ENCODE results near the gene HOXD10.

Gene HOXD10

DNA sequence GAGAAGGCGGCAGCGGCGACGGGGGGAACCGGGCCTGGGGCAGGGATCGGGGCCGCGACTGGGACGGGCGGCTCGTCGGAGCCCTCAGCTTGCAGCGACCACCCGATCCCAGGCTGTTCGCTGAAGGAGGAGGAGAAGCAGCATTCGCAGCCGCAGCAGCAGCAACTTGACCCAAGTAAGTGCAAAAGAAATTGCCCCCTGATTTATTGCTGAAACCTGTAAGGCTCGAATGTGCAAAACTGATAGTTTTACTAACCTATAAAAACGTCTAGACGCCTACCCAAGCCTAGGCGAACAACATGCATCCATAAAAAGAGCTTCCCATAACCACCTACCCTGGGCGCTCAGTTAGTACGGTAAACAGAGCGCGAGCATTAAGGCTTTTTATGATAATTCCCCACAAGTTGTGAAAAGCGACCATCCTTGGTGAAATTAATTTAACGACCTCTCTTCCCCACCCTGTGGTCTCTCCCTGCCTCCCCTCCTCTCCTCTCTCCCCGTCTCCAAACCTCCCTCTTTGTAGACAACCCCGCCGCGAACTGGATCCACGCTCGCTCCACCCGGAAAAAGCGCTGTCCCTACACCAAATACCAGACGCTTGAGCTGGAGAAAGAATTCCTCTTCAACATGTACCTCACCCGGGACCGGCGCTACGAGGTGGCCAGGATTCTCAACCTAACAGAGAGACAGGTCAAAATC is 7.0 kb downstream of the HOXD10 start:
- no peak for DNase-seq

DNA sequence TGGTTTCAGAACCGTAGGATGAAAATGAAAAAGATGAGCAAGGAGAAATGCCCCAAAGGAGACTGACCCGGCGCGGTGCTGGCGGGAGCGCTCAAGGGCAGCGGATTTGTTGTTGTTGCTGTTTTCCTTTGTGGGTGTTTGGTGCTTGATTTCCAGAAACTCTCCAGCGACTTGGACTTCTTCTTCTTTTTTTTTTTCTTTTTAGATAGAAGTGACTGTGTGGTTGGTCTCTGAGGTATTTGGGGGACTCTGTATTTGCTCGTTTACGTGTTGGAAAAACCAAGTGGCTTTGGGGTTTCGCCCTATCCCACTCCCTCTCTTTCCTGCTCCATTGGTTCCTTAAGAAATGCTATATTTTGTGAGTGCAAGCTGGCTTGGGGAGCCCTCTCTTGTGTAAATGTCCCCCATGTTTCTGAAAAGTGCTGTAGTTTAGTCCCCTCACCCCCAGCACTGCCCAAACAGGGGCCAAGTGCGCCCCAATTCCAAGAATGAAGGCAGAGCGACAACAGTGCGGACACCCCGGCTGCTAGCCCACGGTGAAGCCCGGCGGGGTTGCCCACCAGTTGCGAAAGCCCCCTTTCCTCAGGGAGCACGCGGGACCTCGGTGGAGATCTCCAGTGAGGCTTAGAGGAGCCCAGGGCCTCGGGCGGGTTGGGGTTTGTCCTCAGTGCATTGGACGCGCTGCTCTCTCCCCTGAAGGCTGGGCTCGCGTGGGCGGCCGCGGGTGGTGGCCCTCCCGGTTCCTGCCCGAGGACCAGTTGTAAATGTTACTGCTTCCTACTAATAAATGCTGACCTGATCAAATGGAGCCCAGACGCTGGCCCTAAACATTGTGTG is 7.8 kb downstream of the HOXD10 start:
- no peak for DNase-seq

DNA sequence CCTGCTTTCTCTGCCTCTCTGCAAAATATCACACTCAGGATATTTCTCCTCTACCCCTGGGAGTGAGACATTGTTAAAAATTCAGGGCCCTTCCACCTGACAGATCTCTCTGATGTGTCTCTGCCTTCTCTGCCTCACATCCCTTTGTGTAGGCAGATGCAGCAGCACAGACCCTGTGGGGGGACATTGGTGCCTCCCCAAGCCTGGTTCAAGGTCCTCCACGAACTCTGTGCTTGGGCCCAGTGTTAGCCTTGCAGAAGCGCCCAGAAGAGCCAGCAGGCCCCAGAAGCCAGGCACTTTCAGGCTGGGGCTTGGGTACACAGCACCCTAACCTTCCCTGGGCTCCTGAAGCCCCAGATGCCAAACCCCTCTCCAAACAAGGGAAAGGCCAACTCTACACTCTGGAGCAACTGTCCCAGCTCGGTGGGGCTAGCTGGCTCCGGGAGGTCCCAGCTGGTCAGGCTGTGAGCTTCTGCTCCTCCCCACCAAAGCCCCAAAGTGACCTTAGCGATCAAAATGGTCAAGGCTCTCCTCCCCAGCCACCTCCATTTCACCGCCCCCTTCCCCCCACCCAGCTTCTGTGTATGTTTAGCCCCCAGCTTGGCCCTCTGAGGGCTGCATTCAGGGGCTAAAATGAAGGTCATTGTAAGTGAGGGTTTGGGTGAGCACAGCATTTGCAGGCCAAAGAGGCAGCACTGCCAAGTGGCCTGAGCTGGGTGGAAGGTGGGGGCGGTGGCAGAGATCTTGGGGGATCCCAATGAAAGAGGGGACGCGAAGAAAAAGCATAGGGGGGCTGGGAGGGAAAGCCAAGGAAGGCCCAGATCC is 8.6 kb downstream of the HOXD10 start:
- no peak for DNase-seq

DNA sequence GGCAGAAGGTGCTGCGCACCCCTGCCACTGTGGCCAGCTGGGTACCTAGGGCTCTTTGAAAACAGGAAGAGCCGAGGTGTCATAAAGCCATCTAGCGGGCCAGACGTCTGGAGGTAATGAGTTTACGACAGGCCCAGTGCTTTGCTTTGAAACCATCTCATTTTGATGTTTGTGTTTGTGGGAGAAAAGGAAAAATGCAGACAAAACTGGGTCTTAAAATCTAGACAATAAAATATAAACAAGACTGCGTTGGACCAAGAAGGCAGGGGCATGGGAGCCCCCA is 9.1 kb downstream of the HOXD10 start:
- no peak for DNase-seq

DNA sequence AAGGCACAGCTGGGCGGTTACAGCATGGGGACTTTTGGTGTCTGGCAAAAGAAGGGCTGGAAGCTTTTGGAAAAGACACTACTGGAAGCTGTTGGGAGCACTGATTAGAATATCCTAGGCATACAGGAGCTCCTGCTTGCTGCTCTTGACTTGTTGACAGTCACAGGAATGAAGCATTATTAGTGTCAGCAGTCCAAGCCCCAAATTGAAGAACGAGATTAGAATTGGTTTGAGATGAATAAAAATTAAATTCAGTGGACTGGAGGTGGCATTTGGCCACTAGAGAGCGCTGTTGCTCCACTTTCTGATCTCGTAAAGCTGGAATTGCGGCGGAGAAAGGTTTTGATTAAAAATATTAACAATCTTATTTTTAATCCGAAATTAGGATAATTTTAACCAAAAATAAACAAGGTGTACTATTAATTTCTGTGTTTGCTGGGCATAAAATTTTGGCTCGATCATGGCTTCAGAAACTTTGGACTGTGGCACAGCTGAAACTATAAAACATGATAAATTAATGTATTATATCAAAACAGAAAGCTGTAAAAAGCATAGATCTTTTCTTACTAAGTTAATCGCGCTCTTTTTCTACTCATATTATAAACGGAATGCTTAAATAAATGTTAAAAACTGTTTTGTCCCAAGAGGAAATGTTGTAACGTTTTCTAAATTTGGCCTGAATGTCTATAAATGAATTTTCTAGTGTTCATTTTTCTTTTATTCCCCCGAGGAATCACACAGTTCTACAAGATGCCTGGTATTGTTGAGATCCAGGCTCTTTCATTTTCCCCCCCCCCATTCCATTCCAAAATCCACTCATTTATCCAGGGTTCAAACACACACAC is 10.6 kb downstream of the HOXD10 start:
- DNase-seq = peak; percentile 77 to 80

DNA sequence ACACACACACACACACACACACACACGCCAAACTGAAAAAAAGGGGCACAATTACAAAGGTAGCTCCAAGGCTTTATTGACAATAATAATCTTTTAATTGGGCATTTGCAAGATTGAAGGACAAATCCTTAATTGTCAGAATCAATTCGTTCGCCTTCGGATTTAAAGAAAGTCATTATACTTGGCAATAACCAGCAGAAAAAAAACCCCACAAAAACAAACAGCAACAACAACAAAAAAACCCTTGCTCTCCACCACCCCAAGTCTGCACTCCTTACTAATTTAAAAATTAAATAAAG is 11.1 kb downstream of the HOXD10 start:
- DNase-seq = no peak

DNA sequence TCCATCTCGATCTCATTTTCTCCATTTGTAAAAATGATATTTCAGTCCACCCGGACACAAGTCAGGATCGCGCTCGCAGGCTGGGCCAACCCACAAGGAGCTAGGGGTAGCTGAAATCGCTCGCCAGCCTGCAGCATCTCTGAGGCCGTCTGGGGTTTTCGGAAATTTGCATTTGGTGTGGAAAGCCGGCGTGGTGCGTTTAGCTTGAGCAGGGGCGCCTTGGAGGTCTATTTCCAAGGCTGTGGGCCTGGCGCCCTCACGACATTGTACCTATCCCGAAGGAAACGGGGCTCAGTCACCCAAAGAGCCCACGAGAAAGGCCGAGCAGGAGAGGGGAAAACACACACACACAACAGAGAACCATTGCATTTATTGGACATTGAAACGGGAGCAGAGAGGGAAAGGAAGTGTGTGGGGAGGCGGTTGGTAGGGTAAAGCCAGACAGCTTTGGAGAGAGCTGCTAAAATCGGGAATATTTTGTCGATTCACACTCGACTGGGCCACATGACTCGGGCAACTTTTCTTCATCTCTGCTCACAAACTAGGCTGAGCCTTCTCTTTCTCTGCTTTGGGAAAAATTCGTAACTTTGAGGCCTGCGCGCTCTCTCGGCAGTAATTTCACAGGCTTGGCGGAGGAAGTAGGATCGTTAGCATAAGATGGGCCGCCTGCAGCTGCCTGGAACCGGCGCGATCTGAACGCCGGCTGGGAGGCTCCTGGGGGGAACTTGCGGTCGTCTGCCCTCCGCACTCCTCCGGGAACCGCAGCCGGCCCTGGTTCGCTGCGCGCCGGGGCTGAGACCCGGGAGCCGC is 11.8 kb downstream of the HOXD10 start:
- no peak for DNase-seq

DNA sequence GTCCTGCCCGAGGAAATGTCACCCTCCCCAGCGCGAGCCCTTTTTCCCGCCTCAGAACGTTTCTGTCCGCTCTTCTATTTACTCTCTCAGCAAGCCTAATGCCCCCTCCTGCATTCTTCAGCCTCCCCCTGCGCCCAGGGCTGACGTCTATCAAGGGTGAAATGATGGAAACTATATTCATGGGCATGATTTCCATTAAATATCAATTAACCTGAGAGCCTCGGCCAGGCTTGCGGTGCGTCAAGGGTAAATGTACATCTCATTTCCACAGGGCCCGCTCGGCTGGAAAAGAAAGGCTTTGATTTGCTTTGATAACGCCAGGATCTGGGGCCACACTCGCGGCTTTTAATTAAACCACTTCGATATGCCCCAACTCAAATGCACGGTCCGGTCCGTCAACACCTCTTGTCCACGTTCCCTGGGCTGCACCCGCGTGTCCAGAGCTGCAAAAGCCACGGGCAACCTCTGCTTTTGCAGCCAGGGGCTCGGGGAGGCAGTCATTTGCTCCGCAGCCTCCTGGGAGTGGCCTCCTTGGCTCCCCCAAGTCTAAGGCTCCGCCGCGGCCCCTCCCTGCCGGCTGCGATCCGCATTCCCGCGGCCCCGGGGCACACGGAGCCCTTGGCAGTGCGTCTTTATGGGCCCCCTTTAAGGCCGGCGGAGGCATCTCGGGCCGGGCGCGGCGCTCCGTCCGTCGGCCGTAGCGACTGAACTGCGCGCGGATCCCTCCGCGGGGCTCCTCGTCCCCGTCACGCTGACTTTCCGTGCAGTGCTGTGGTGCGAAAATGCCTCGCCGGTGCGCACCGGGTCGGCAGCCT is 12.6 kb downstream of the HOXD10 start, which contains the start of gene HOXD8:
TSS of gene HOXD8 (plus strand) at position 724 of the 815 bp plus-strand sequence. CDS start 662 bp downstream, outside the sequence.
- DNase-seq = peak in 1 of 2 donors; percentile 21

DNA sequence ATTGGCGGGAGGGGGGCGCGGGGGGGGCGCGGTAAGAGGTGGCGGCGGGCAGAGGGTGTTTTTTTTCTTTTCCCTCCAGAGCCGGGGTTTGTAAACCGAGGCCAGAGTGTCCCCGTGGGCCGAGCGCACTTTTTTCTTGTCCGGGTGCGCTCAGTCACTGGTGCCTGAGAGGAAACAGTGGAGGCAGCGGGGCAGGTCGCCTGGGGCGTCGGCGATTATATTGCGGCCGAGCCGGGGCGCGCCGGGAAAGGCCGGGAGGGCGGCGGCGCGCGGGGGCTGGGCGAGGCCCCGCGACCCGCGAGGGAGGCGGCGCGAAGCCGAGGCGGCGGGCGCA is 13.2 kb downstream of the HOXD10 start:
- DNase-seq = no peak

DNA sequence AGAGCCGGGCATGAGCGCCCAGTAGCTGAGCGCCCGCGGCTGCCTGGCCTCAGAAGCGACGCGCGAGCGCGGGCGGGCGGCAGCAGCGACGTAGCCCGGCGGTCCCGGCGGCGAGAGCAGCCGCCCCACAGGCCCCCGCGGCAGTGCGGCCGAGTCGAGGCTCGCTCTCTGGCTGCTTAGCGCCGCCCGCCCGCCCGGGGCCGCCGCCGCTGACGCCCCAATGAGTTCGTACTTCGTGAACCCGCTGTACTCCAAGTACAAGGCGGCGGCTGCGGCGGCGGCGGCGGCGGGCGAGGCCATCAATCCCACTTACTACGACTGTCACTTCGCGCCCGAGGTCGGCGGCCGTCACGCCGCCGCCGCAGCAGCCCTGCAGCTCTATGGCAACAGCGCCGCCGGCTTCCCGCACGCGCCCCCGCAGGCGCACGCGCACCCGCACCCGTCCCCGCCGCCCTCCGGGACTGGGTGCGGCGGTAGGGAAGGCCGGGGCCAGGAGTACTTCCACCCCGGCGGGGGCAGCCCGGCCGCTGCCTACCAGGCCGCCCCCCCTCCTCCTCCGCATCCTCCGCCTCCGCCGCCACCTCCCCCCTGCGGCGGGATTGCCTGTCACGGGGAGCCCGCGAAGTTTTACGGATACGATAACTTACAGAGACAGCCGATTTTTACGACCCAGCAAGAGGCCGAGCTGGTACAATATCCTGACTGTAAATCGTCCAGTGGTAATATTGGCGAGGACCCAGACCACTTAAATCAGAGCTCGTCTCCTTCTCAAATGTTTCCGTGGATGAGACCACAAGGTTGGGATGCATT is 13.8 kb downstream of the HOXD10 start:
- DNase-seq = peak in 1 of 2 donors; percentile 38

DNA sequence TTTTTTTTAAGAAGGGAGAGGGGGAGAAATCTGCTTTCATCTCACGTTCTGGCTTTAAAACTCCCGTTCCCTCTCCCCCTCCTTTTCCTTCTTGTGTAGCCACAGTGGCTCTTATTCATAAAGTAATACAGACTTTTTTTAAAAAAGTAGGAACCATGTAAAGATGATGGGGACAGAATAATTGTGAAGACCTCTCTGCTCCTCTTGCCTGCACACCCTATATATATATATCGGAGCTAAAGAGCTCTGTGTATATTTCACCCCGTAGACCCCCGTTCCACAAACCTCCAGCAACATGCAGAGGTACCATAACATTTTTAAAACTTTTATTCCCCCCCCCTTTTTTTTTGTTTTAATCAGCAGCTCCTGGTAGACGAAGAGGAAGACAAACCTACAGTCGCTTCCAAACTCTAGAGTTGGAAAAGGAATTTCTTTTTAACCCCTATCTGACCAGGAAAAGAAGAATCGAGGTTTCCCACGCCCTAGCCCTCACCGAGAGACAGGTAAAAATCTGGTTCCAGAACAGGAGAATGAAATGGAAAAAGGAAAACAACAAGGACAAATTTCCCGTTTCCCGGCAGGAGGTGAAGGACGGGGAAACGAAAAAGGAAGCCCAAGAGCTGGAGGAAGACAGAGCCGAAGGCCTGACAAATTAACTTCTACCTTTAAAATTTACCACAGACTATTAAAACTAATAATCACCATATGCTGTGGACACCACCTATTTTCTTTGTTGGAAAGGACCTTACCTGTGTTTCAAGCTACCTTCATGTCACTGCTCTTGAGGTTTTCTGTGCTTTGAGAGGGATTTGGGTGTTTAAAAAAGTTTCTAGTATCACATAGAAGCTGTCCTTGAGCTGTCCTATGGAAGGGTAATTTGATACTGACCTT is 14.6 kb downstream of the HOXD10 start:
- no peak for DNase-seq

DNA sequence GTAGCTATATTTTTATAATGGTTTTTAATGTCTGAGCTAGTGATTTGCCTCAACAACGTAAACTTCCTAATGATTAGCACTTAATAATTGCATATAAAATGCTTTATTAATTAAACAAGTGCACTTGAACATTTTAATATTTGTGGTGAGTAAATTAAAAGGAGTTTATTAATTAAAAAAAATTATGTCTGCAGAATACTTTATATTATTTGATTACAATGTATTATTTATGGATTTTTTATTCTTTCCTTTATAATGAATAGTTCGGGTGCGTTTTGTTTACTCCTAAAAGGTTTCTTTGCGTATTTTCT is 15.2 kb downstream of the HOXD10 start:
- DNase-seq = no peak

DNA sequence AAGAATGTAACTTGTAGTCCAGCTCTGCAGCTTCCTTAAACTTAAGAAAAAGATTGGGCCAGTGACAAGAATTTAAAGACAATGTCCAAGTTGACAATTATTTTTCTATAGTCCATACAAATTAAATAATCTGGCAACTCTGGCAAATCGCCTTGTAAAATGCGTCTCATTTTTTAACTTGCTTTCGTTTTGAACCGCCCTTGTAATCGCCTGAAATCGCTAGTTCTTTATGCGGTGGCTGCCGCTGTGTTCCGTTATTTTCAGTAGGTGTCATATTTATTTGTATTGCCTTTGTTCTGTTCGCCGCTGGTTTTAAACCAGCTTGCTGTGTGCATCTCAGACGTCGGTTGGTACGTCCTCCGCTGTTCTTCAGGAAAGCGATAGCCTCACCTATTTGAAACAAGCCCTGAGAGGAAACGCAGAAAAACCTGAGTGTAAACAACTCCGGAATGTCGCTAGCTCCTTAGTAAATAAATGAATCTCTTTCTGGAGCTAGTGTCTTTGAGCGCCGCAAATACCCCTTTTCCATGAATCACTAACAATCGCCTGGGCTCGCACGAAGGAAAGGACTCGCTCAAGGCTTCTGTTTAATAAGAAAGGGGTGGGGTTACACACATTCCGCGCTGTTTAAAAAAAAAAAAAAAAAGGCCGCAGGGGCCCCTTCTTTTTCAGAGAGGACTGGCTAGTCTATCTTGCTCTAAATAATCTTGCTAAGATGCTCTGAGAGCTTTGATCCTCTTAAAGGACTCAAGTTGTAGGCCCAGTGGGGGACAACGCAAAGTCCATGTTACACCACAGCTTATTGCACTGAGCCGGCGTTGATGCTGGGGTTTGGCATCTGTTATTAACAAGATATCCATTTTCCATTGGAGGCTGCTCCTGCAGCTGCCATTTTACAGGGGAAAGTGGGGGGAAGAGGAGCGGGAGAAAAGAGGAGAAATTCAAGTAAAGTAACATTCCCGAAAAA is 15.9 kb downstream of the HOXD10 start:
- no peak for DNase-seq

DNA sequence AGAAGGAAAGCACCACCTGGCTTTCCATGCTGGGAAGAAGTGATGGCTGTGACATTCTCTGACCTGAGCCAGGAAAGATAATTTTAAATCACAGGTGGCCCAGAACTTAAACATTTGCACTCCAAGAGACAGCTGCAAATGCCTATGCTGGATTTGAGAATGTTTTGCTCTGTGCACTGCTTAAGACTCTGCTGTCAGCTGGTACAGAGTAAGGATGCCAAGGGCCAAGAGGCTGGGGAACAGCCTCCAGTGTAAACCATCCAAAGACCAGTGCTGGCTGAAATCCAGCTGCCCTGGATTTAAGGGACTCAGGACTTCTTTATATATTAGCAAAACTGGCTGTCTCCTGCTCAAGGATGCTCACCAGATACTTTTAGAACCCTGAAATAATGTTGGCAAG is 16.8 kb downstream of the HOXD10 start:
- no peak for DNase-seq

DNA sequence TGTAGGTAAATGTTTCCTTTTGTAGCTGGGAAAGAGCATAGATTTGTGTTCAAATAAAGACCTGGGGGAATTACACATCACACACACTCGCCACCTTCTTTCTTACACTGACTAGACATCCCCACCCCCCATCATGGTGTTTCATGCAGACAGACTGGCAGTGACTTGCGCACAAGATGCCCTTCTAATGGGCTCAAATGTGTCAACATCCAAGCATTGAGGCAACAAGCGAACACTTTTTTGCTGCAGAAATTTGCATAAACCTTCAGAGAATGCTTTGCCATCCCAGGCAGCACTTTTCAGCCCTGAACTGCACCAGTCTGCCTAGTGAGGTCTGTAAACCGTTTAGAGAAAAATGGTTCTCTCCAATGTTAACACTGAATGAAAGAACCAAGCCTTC is 17.5 kb downstream of the HOXD10 start:
- no peak for DNase-seq

DNA sequence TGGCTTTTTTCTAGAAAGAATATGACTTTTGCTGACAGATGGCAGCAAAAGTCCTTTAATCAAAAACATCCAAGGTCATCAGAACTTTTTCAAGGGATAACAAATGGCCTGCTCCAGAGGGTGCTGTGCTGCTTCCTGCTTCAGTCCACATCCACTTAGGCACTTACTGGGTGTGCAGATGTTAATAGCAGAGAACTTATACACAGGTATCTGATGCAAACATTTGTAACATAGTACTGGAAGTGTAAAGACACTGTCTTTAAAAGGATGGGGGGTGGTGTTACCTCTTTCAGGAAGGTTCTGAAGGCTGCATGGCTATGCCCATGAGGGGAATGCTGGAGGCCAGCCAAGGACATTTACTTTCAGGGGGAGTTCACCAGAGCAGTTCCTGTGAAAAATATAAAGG is 18.5 kb downstream of the HOXD10 start:
- no peak for DNase-seq

DNA sequence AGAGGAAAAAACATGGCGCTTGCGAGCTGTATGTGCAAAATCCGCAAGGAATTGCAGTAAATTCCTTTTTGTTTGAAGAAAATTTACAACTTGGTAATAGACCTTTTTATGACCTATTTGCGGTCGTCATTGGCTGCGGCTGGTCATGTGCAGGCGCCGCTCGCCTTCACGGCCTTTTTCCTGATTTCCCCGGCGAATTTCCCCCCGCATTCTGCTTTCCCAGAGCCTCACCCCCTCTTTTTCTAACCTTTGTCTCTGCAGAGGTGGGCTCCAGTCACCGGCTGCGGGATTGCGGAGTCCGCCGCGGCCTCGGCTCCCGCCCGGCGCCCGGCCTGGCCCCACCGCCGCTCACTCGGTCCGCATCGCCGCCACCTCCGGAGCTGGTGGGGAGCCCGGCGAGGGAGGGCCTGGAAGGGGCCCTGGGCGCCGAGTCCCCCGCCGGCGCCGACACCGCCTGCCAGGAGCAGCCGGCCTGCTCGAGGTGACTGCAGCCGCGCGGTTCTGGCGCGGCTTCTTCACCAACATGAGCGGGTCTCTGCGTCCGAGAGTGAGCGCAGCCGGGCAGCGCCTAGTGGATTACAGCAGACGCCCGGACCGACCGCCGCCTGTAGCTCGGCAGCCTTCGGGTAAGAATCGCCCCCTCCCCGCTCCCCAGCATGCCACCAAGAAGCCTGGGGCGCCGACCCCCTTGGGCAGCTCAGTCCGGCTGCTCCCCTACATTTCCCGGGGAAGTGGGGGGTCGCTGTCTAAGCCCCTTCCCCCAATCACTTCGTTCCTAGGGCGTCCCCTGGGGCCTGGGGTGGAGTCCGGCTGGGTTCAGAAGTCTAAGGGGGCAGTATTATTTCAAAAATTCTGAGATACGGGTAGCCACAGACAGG is 20.0 kb downstream of the HOXD10 start:
- no peak for DNase-seq
